ENCODE measurements around the gene APP.

GRCh38 chr21:26140926-26141325, 29.6 kb downstream of the APP start:
- TF ChIP-seq POLR2AphosphoS5 (IDR thresholded peaks at IDR 0.05) = no peak
- TF ChIP-seq CTCF (IDR thresholded peaks at IDR 0.05) = no peak
